ENCODE results near the gene CFAP221. TPM values are rescaled to one million over a fixed set of nuclear protein-coding genes. Genes with fewer than 3 reads are reported as not detected.

The CFAP221 gene
- total and polyA plus RNA-seq, 2 donors = 0.14 to 0.41 TPM

- Histone ChIP-seq H3K4me1 (ENCODE audit: control insufficient read depth in 2 of 2, insufficient read depth in 2 of 2, low read length in 2 of 2) (no peaks in the 10 kb centered on the region), H3K36me3 (ENCODE audit: control insufficient read depth in 2 of 2, insufficient read depth in 2 of 2, low read length in 1 of 2) (no peaks in the 10 kb centered on the region), H3K4me3 (ENCODE audit: low read length in 2 of 2) (no peak overlapping the region), H3K9me3 (ENCODE audit: control insufficient read depth in 2 of 2, insufficient read depth in 1 of 2, low read length in 1 of 2) (peaks cover 0 to 6% of the 10 kb centered on the region in 2 donors), H3K27me3 (ENCODE audit: control insufficient read depth in 2 of 2, insufficient read depth in 1 of 2, low read length in 1 of 2) (no peaks in the 10 kb centered on the region), H3K27ac (ENCODE audit: low read depth in 1 of 2, low read length in 1 of 2) (no peak overlapping the region)
- 96% methylated on average over 2 of the region's 2 CpGs for WGBS
- DNase-seq (ENCODE audit: low read depth in 6 of 9, low spot score in 9 of 9) = no peak
Measured at GRCh38 chr2:119673796-119674195, 129.5 kb downstream of the CFAP221 start.

GRCh38 chr2:119674711-119675500 lies 130.7 kb downstream of the CFAP221 start:
- Histone ChIP-seq H3K36me3 (ENCODE audit: control insufficient read depth in 2 of 2, insufficient read depth in 2 of 2, low read length in 1 of 2) (no peaks in the 10 kb centered on the region), H3K27ac (ENCODE audit: low read depth in 1 of 2, low read length in 1 of 2) (no peak overlapping the region), H3K27me3 (ENCODE audit: control insufficient read depth in 2 of 2, insufficient read depth in 1 of 2, low read length in 1 of 2) (no peaks in the 10 kb centered on the region), H3K9me3 (ENCODE audit: control insufficient read depth in 2 of 2, insufficient read depth in 1 of 2, low read length in 1 of 2) (peaks cover 0 to 6% of the 10 kb centered on the region in 2 donors), H3K4me1 (ENCODE audit: control insufficient read depth in 2 of 2, insufficient read depth in 2 of 2, low read length in 2 of 2) (peaks cover 4 to 6% of the 10 kb centered on the region in 2 donors), H3K4me3 (ENCODE audit: low read length in 2 of 2) (no peak overlapping the region)
- no peak for DNase-seq (ENCODE audit: low read depth in 6 of 9, low spot score in 9 of 9)
- WGBS = 84% methylated on average over 10 of the region's 10 CpGs

- H3K4me3 ChIP-seq (ENCODE audit: low read length in 2 of 2) = no peak overlapping the region
- H3K36me3 ChIP-seq (ENCODE audit: control insufficient read depth in 2 of 2, insufficient read depth in 2 of 2, low read length in 1 of 2) = peaks cover 0 to 9% of the 10 kb centered on the region in 2 donors
- peaks cover 0 to 6% of the 10 kb centered on the region in 2 donors for H3K9me3 ChIP-seq (ENCODE audit: control insufficient read depth in 2 of 2, insufficient read depth in 1 of 2, low read length in 1 of 2)
- H3K27me3 ChIP-seq (ENCODE audit: control insufficient read depth in 2 of 2, insufficient read depth in 1 of 2, low read length in 1 of 2) = no peaks in the 10 kb centered on the region
- H3K4me1 ChIP-seq (ENCODE audit: control insufficient read depth in 2 of 2, insufficient read depth in 2 of 2, low read length in 2 of 2) = peaks cover 4 to 9% of the 10 kb centered on the region in 2 donors
- 83% methylated on average over 19 of the region's 19 CpGs for WGBS
- H3K27ac ChIP-seq (ENCODE audit: low read depth in 1 of 2, low read length in 1 of 2) = no peak overlapping the region
- peak in 3 of 9 donors; percentile 23 to 50 (median 39) for DNase-seq (ENCODE audit: low read depth in 6 of 9, low spot score in 9 of 9)
Measured at GRCh38 chr2:119678021-119678656, 133.9 kb downstream of the CFAP221 start.

- H3K36me3 ChIP-seq (ENCODE audit: control insufficient read depth in 2 of 2, insufficient read depth in 2 of 2, low read length in 1 of 2) = peaks cover 0 to 9% of the 10 kb centered on the region in 2 donors
- H3K4me1 ChIP-seq (ENCODE audit: control insufficient read depth in 2 of 2, insufficient read depth in 2 of 2, low read length in 2 of 2) = peaks cover 4 to 9% of the 10 kb centered on the region in 2 donors
- H3K27ac ChIP-seq (ENCODE audit: low read depth in 1 of 2, low read length in 1 of 2) = no peak overlapping the region
- H3K27me3 ChIP-seq (ENCODE audit: control insufficient read depth in 2 of 2, insufficient read depth in 1 of 2, low read length in 1 of 2) = no peaks in the 10 kb centered on the region
- peak overlapping the region; percentile 60 to 94 for H3K4me3 ChIP-seq (ENCODE audit: low read length in 2 of 2)
- peaks cover 0 to 6% of the 10 kb centered on the region in 2 donors for H3K9me3 ChIP-seq (ENCODE audit: control insufficient read depth in 2 of 2, insufficient read depth in 1 of 2, low read length in 1 of 2)
- 7% methylated on average over 9 of the region's 9 CpGs for WGBS
- no peak for DNase-seq (ENCODE audit: low read depth in 6 of 9, low spot score in 9 of 9)
Measured at GRCh38 chr2:119679526-119679837, 135.2 kb downstream of the CFAP221 start.

- peak overlapping the region; percentile 60 to 94 for H3K4me3 ChIP-seq (ENCODE audit: low read length in 2 of 2)
- peaks cover 4 to 9% of the 10 kb centered on the region in 2 donors for H3K4me1 ChIP-seq (ENCODE audit: control insufficient read depth in 2 of 2, insufficient read depth in 2 of 2, low read length in 2 of 2)
- peaks cover 0 to 6% of the 10 kb centered on the region in 2 donors for H3K9me3 ChIP-seq (ENCODE audit: control insufficient read depth in 2 of 2, insufficient read depth in 1 of 2, low read length in 1 of 2)
- H3K27me3 ChIP-seq (ENCODE audit: control insufficient read depth in 2 of 2, insufficient read depth in 1 of 2, low read length in 1 of 2) = no peaks in the 10 kb centered on the region
- no peak overlapping the region for H3K27ac ChIP-seq (ENCODE audit: low read depth in 1 of 2, low read length in 1 of 2)
- 97% methylated on average over 2 of the region's 2 CpGs for WGBS
- peaks cover 0 to 9% of the 10 kb centered on the region in 2 donors for H3K36me3 ChIP-seq (ENCODE audit: control insufficient read depth in 2 of 2, insufficient read depth in 2 of 2, low read length in 1 of 2)
- DNase-seq (ENCODE audit: low read depth in 6 of 9, low spot score in 9 of 9) = no peak
Measured at GRCh38 chr2:119679846-119680245, 135.6 kb downstream of the CFAP221 start.

GRCh38 chr2:119680457-119681202 lies 136.4 kb downstream of the CFAP221 start:
- no peak overlapping the region for H3K4me3 ChIP-seq (ENCODE audit: low read length in 2 of 2)
- peaks cover 0 to 9% of the 10 kb centered on the region in 2 donors for H3K36me3 ChIP-seq (ENCODE audit: control insufficient read depth in 2 of 2, insufficient read depth in 2 of 2, low read length in 1 of 2)
- no peaks in the 10 kb centered on the region for H3K27me3 ChIP-seq (ENCODE audit: control insufficient read depth in 2 of 2, insufficient read depth in 1 of 2, low read length in 1 of 2)
- H3K4me1 ChIP-seq (ENCODE audit: control insufficient read depth in 2 of 2, insufficient read depth in 2 of 2, low read length in 2 of 2) = peaks cover 4 to 9% of the 10 kb centered on the region in 2 donors
- H3K27ac ChIP-seq (ENCODE audit: low read depth in 1 of 2, low read length in 1 of 2) = no peak overlapping the region
- 98% methylated on average over 13 of the region's 13 CpGs for WGBS
- DNase-seq (ENCODE audit: low read depth in 6 of 9, low spot score in 9 of 9) = no peak
- H3K9me3 ChIP-seq (ENCODE audit: control insufficient read depth in 2 of 2, insufficient read depth in 1 of 2, low read length in 1 of 2) = peaks cover 0 to 6% of the 10 kb centered on the region in 2 donors

GRCh38 chr2:119681203-119681867 lies 137.1 kb downstream of the CFAP221 start:
- DNase-seq (ENCODE audit: low read depth in 6 of 9, low spot score in 9 of 9) = no peak
- Histone ChIP-seq H3K4me3 (ENCODE audit: low read length in 2 of 2) (no peak overlapping the region), H3K9me3 (ENCODE audit: control insufficient read depth in 2 of 2, insufficient read depth in 1 of 2, low read length in 1 of 2) (peaks cover 0 to 6% of the 10 kb centered on the region in 2 donors), H3K27me3 (ENCODE audit: control insufficient read depth in 2 of 2, insufficient read depth in 1 of 2, low read length in 1 of 2) (no peaks in the 10 kb centered on the region), H3K27ac (ENCODE audit: low read depth in 1 of 2, low read length in 1 of 2) (no peak overlapping the region), H3K36me3 (ENCODE audit: control insufficient read depth in 2 of 2, insufficient read depth in 2 of 2, low read length in 1 of 2) (peaks cover 0 to 9% of the 10 kb centered on the region in 2 donors), H3K4me1 (ENCODE audit: control insufficient read depth in 2 of 2, insufficient read depth in 2 of 2, low read length in 2 of 2) (peaks cover 4 to 9% of the 10 kb centered on the region in 2 donors)
- WGBS = 95% methylated on average over 25 of the region's 25 CpGs

GRCh38 chr2:119681868-119682220 lies 137.6 kb downstream of the CFAP221 start:
- H3K27me3 ChIP-seq (ENCODE audit: control insufficient read depth in 2 of 2, insufficient read depth in 1 of 2, low read length in 1 of 2) = no peaks in the 10 kb centered on the region
- H3K36me3 ChIP-seq (ENCODE audit: control insufficient read depth in 2 of 2, insufficient read depth in 2 of 2, low read length in 1 of 2) = peaks cover 0 to 9% of the 10 kb centered on the region in 2 donors
- peaks cover 4 to 9% of the 10 kb centered on the region in 2 donors for H3K4me1 ChIP-seq (ENCODE audit: control insufficient read depth in 2 of 2, insufficient read depth in 2 of 2, low read length in 2 of 2)
- H3K4me3 ChIP-seq (ENCODE audit: low read length in 2 of 2) = no peak overlapping the region
- no peak for DNase-seq (ENCODE audit: low read depth in 6 of 9, low spot score in 9 of 9)
- WGBS = 72% methylated on average over 4 of the region's 4 CpGs
- H3K27ac ChIP-seq (ENCODE audit: low read depth in 1 of 2, low read length in 1 of 2) = no peak overlapping the region
- peaks cover 0 to 6% of the 10 kb centered on the region in 2 donors for H3K9me3 ChIP-seq (ENCODE audit: control insufficient read depth in 2 of 2, insufficient read depth in 1 of 2, low read length in 1 of 2)
